Upper lobe of left lung (tissue), 6 donors: ENCODE data around the gene NDUFAF7. TPM values are rescaled to one million over a fixed set of nuclear protein-coding genes. Genes with fewer than 3 reads are reported as not detected.

Experiments
- ATAC-seq, 2 donors: fragments of 200-7000 bp; cut with Tn5 transposase; one replicate each; pipeline ENCODE4 v1.9.1; 2022; ENCODE audit warnings: mild to moderate bottlenecking in 2 of 2, moderate library complexity in 2 of 2; ENCODE audit not compliant: low FRiP score in 2 of 2
- DNase-seq, 2 donors: peaks; one replicate each; pipeline ENCODE4 v3.0.0-alpha.2; 2019 to 2020
- H3K27ac ChIP-seq, 4 donors: fragments of 200-600 bp; sonication (generic); one replicate each; pipeline ENCODE4 v1.5.1; 2016 to 2019
- H3K27me3 ChIP-seq, 4 donors: fragments of 200-600 bp; sonication (generic); one replicate each; pipeline ENCODE4 v1.5.1; 2017 to 2019
- H3K36me3 ChIP-seq, 4 donors: fragments of 200-600 bp; sonication (generic); one replicate each; pipeline ENCODE4 v1.5.1; 2016 to 2019
- H3K4me1 ChIP-seq, 4 donors: fragments of 200-600 bp; sonication (generic); one replicate each; pipeline ENCODE4 v1.5.1; 2018 to 2019
- H3K4me3 ChIP-seq, 4 donors: fragments of 200-600 bp; sonication (generic); one replicate each; pipeline ENCODE4 v1.5.1; 2017 to 2019; ENCODE audit warnings: mild to moderate bottlenecking in 2 of 4, moderate library complexity in 1 of 4
- H3K9me3 ChIP-seq, 4 donors: fragments of 200-600 bp; sonication (generic); one replicate each; pipeline ENCODE4 v1.5.1; 2018 to 2019
- EP300 ChIP-seq, 4 donors: sonication (generic); formaldehyde crosslinking; IDR thresholded peaks; one replicate each; pipeline ENCODE4 v1.5.1; 2017; ENCODE audit warnings: antibody characterized with exemption in 4 of 4, control low read depth in 2 of 4
- POLR2A ChIP-seq, 4 donors: fragments of 450-650 bp; IDR thresholded peaks; one replicate each; pipeline ENCODE4 v1.5.1; 2016 to 2017; ENCODE audit warnings: antibody characterized with exemption in 4 of 4, mild to moderate bottlenecking in 2 of 4
- POLR2AphosphoS5 ChIP-seq, 2 donors: sonication (generic); formaldehyde crosslinking; IDR thresholded peaks; one replicate each; pipeline ENCODE4 v1.5.1; 2017; ENCODE audit warnings: antibody characterized with exemption in 2 of 2
- WGBS, 2 donors: methylation state at CpG; one replicate each; pipeline ENCODE4 v1.1.5; 2017 to 2018; 5-methylcytosine and 5-hydroxymethylcytosine counted together
- total RNA-seq, 6 donors: library from RNA; depleted of rRNA in 4 of 6; stranded (reverse); fragments of >200 nt in 4 of 6; gene quantifications; one replicate each; pipeline versions ENCODE4 v1.1.0 to v1.2.1, GENCODE V29; 2016 to 2021
- TF ChIP-seq, protein P1 (sequence below), 6 experiments: fragments of 450-650 bp in 4 of 6; fragments of 200-600 bp in 2 of 6; sonication (generic) in 2 of 6; IDR thresholded peaks; one replicate each; pipeline ENCODE4 v1.5.1; 2016 to 2019; ENCODE audit warnings: antibody characterized with exemption in 6 of 6
- donor health status: DM: no; HTN: no; CAD: no; lungs with moderate emphysema.
- donor health status: DM: no; HTN: yes; CAD: no; lungs with severe emphysema.

The NDUFAF7 gene
- total RNA-seq, 6 donors from 2014 or later: 7.4 to 30.4 (median 15.7) TPM

DNA sequence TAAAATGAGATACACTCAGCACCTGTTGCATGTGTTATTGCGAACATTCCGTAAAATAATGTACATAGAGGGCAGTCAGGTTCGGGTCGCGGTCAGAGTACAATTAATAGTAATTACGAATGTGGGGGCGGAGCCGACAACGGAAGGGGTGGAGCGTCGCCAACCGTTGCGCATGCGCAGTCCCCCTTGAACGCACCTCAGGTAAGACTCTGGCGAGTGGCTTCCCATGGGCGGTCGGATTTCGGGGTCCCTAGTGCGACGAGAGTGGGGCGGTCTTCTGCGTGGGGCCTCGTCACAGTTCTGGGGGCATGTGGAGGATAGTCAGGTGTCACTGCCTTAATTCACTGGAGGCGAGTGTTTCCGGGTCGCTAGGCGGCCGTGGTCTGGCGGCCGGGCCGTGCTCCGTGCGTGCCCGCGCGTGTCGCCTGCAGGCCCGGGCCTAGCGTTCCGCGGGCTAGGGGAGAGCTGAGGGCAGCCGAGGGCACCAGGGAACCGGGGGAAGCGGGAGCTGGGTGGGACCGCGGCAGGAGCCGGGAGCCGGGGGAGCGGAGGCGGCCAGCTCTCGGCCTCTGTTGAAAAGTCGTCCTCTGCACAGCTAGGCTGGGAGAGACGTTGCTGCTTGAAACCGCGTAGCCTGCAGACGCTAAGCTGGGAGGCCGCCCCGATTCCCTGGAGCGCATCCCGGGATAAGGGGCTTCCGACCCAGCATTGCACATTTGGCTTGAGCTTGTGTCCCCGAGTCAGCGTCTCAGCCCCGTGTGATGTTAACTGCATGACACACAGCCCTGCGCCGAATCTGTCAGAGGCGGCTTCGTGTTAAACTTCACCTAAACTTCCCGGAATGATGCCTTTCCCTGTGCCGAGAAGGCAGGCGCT, 34.9 kb upstream of the NDUFAF7 start, which contains the start of gene CEBPZOS:
CEBPZOS (plus strand) TSS at position 177 of the 876 bp plus-strand sequence. CDS start 3,209 bp downstream, outside the sequence.
- peak; percentile 87 to 97 for DNase-seq
- Histone ChIP-seq H3K4me1 (peaks cover 7 to 17% (median 13%) of the 10 kb centered on the region in 4 donors), H3K36me3 (peaks cover 0 to 18% (median 5%) of the 10 kb centered on the region in 4 donors), H3K27ac (peak within 1 kb of the TSS; percentile 91 to 95 (median 94)), H3K4me3 (peak within 1 kb of the TSS; percentile 52 to 88 (median 76)), H3K9me3 (no peaks in the 10 kb centered on the region), H3K27me3 (no peaks in the 10 kb centered on the region)
- ATAC-seq: peak; percentile 91 to 96
- WGBS, 2 donors: 1% methylated on average over 32 to 36 of the region's 72 CpGs
- TF ChIP-seq, protein P1, sequence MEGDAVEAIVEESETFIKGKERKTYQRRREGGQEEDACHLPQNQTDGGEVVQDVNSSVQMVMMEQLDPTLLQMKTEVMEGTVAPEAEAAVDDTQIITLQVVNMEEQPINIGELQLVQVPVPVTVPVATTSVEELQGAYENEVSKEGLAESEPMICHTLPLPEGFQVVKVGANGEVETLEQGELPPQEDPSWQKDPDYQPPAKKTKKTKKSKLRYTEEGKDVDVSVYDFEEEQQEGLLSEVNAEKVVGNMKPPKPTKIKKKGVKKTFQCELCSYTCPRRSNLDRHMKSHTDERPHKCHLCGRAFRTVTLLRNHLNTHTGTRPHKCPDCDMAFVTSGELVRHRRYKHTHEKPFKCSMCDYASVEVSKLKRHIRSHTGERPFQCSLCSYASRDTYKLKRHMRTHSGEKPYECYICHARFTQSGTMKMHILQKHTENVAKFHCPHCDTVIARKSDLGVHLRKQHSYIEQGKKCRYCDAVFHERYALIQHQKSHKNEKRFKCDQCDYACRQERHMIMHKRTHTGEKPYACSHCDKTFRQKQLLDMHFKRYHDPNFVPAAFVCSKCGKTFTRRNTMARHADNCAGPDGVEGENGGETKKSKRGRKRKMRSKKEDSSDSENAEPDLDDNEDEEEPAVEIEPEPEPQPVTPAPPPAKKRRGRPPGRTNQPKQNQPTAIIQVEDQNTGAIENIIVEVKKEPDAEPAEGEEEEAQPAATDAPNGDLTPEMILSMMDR (IDR thresholded peaks at IDR 0.05): peak in 2 of 6 experiments; percentile 5 to 43
- peak in 3 of 4 donors; percentile 80 to 90 (median 88) for TF ChIP-seq POLR2A (IDR thresholded peaks at IDR 0.05)
- no peak for TF ChIP-seq EP300 (IDR thresholded peaks at IDR 0.05)
- peak; percentile 85 to 94 for TF ChIP-seq POLR2AphosphoS5 (IDR thresholded peaks at IDR 0.05)

DNA sequence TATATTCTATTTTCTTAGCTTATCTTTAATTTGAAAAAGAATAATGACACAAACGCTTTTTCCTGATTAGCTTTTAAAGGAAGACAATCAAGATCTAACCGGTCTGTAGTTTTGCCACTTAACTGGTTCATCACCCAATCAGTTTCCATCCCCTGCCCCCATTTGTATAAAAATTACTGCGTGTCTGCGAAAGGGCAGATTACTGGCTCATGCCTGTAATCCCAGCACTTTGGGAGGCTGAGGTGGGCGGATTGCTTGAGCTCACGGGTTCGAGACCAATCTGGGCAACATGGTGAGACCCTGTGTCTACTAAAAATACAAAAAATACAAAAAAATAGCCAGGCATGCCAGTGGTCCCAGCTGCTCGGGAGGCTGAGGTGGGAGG, 32.8 kb upstream of the NDUFAF7 start:
- ATAC-seq (no peak), DNase-seq (no peak)
- H3K27me3 ChIP-seq: no peaks in the 10 kb centered on the region
- H3K27ac ChIP-seq: no peak overlapping the region
- peaks cover 1 to 39% (median 19%) of the 10 kb centered on the region in 4 donors for H3K36me3 ChIP-seq
- WGBS, 2 donors: 80 to 86% methylated on average over 8 of the region's 8 CpGs
- H3K4me1 ChIP-seq: peaks cover 7 to 17% (median 13%) of the 10 kb centered on the region in 4 donors
- H3K9me3 ChIP-seq: no peaks in the 10 kb centered on the region
- H3K4me3 ChIP-seq: no peak overlapping the region
- TF ChIP-seq POLR2AphosphoS5 (IDR thresholded peaks at IDR 0.05) (no peak), POLR2A (IDR thresholded peaks at IDR 0.05) (no peak), EP300 (IDR thresholded peaks at IDR 0.05) (no peak)
- TF ChIP-seq, protein P1 (IDR thresholded peaks at IDR 0.05): no peak

DNA sequence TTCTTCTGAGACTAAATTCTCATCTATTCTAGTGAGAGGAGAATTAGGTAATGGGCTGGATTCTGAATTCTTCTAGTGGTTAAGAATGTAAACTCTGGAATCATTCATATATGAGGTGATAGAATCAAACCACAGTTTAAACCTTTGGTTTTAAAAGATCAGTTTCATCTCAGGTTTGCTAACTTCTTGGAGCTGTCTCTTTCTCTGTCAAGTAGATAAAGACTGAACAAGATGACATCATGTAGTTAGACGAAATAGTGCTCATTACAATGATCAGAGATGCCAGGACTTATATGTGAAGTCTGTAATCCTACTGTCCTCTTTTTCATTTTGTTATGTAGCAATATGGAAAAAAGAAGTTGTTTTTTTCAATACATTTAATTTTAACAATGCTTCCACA, 30.2 kb upstream of the NDUFAF7 start:
- Histone ChIP-seq H3K9me3 (no peaks in the 10 kb centered on the region), H3K36me3 (peaks cover 4 to 64% (median 36%) of the 10 kb centered on the region in 4 donors), H3K4me3 (no peak overlapping the region), H3K4me1 (peaks cover 7 to 17% (median 13%) of the 10 kb centered on the region in 4 donors), H3K27me3 (no peaks in the 10 kb centered on the region), H3K27ac (no peak overlapping the region)
- ATAC-seq (no peak), DNase-seq (no peak)
- WGBS, 2 donors: 81 to 98% methylated on average over 1 of the region's 1 CpG
- TF ChIP-seq, protein P1 (IDR thresholded peaks at IDR 0.05): no peak
- TF ChIP-seq POLR2A (IDR thresholded peaks at IDR 0.05) (no peak), POLR2AphosphoS5 (IDR thresholded peaks at IDR 0.05) (no peak), EP300 (IDR thresholded peaks at IDR 0.05) (no peak)

DNA sequence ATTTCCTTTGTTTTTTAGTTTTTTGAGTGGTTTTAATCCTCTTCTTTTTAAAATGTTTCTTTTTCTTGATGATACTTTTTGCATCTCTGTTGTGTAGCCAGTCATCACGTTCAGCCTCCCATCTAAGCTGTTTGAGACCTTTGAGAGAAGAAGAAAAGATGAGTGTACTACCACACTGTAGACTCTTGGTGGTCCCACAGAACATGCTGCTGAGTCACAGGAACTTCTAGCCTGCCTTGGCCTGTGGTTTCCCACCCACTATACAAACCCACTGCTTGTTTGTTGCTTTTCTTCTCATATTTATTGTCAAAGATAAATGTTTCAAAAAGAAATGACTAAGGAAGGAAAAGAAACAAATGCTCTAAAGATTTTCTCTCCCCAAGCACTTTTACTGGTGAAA, 29.7 kb upstream of the NDUFAF7 start:
- Histone ChIP-seq H3K4me3 (no peak overlapping the region), H3K27ac (no peak overlapping the region), H3K9me3 (no peaks in the 10 kb centered on the region), H3K4me1 (peaks cover 7 to 17% (median 13%) of the 10 kb centered on the region in 4 donors), H3K36me3 (peaks cover 4 to 69% (median 40%) of the 10 kb centered on the region in 4 donors), H3K27me3 (no peaks in the 10 kb centered on the region)
- TF ChIP-seq, protein P1 (IDR thresholded peaks at IDR 0.05): no peak
- TF ChIP-seq EP300 (IDR thresholded peaks at IDR 0.05) (no peak), POLR2A (IDR thresholded peaks at IDR 0.05) (no peak), POLR2AphosphoS5 (IDR thresholded peaks at IDR 0.05) (no peak)
- no peak for DNase-seq
- no peak for ATAC-seq
- 70 to 74% methylated on average over 1 of the region's 1 CpG for WGBS, 2 donors
